HCT116 (cell line): ENCODE measurements around the gene IFNLR1. TPM values are rescaled to one million over a fixed set of nuclear protein-coding genes. Genes with fewer than 3 reads are reported as not detected.

ENCODE experiments used
- ATAC-seq: fragments of 200-7000 bp; cut with Tn5 transposase; 2 replicates; pipeline ENCODE4 v1.9.1; 2020; ENCODE audit warnings: mild to moderate bottlenecking, moderate library complexity
- BruUV-seq: library from RNA; stranded (reverse); fragments of 400-500 nt; replicated peaks from 2 replicates; lab custom pipeline; 2021; lab: Mats Ljungman, UMichigan
- CTCF ChIA-PET: fragments of 300-600 bp; sonication (Branson Sonifier 250); formaldehyde crosslinking; loops from one replicate; lab custom pipeline; 2021; ENCODE audit warnings: antibody characterized with exemption; lab: Charles Lee
- POLR2A ChIA-PET: fragments of 300-600, 350-600 bp; sonication (Branson Sonifier 250); formaldehyde crosslinking; loops from one replicate; lab custom pipeline; 2021; ENCODE audit warnings: antibody characterized with exemption; lab: Charles Lee
- RAD21 ChIA-PET, 2 experiments: fragments of 300-600 bp; sonication (Branson Sonifier 250); formaldehyde crosslinking; loops; one replicate each; lab custom pipeline; 2023; ENCODE audit warnings: low total read pairs in 2 of 2; ENCODE audit not compliant: uncharacterized antibody in 2 of 2, unreplicated experiment in 2 of 2, low non-redundant PET in 1 of 2; lab: Charles Lee
- DNase-seq: peaks from one replicate; pipeline ENCODE4 v3.0.0-alpha.2; 2010; ENCODE audit warnings: low read depth, low spot score
- H2AFZ ChIP-seq: fragments of 200-600 bp; shearing (Covaris generic), sonication (generic); 2 replicates; pipeline ENCODE4 v1.6.1; 2017; ENCODE audit warnings: low read depth, mixed run types, mixed read lengths, antibody characterized with exemption, low read length; ENCODE audit not compliant: poor library complexity, severe bottlenecking
- H3K27ac ChIP-seq: 2 replicates; pipeline ENCODE4 v1.5.1; 2012; ENCODE audit warnings: low read depth, low read length
- H3K27me3 ChIP-seq: fragments of 200-600 bp; sonication (generic); 2 replicates; pipeline ENCODE4 v1.6.1; 2016; ENCODE audit warnings: mixed run types, low read length, mixed read lengths; ENCODE audit not compliant: insufficient read depth
- H3K36me3 ChIP-seq, 2 experiments: fragments of 200-500 bp in 1 of 2; fragments of 200-600 bp in 1 of 2; sonication (Bioruptor generic) in 1 of 2; sonication (generic) in 1 of 2; 2 replicates each; pipeline versions ENCODE4 v1.5.1 to v1.6.1; 2014 to 2016; ENCODE audit warnings: low read length in 2 of 2, inconsistent platforms in 1 of 2, mixed read lengths in 1 of 2, mixed run types in 1 of 2; ENCODE audit not compliant: insufficient read depth in 2 of 2, control insufficient read depth in 1 of 2
- H3K4me1 ChIP-seq, 2 experiments: fragments of 200-600 bp in 1 of 2; sonication (generic) in 1 of 2; 2 replicates each; pipeline versions ENCODE4 v1.5.1 to v1.6.1; 2012 to 2017; ENCODE audit warnings: low read length in 2 of 2, inconsistent platforms in 1 of 2, mild to moderate bottlenecking in 1 of 2, mixed read lengths in 1 of 2, mixed run types in 1 of 2, moderate library complexity in 1 of 2; ENCODE audit not compliant: insufficient read depth in 2 of 2, control insufficient read depth in 1 of 2
- H3K4me2 ChIP-seq: fragments of 200-600 bp; sonication (generic); 2 replicates; pipeline ENCODE4 v1.6.1; 2017; ENCODE audit warnings: mixed run types, low read length, mixed read lengths
- H3K4me3 ChIP-seq, 2 experiments: fragments of 200-600 bp in 1 of 2; sonication (generic) in 1 of 2; replicated peaks in 1 of 2; 2 replicates each; pipeline ENCODE4 v1.5.1; 2011 to 2016; ENCODE audit warnings: low read length in 2 of 2, control low read depth in 1 of 2, low read depth in 1 of 2, mild to moderate bottlenecking in 1 of 2, mixed read lengths in 1 of 2, mixed run types in 1 of 2
- H3K79me2 ChIP-seq: fragments of 200-600 bp; sonication (generic); 2 replicates; pipeline ENCODE4 v1.6.1; 2017; ENCODE audit warnings: mild to moderate bottlenecking, mixed run types, low read length, moderate library complexity, mixed read lengths; ENCODE audit not compliant: insufficient read depth
- H3K9ac ChIP-seq: fragments of 200-600 bp; sonication (generic); 2 replicates; pipeline ENCODE4 v1.6.1; 2016; ENCODE audit warnings: low read length, mixed read lengths
- H3K9me2 ChIP-seq: fragments of 200-600 bp; sonication (generic), shearing (Covaris generic); 2 replicates; pipeline ENCODE4 v1.6.1; 2017; ENCODE audit warnings: mixed run types, mild to moderate bottlenecking, moderate library complexity; ENCODE audit not compliant: insufficient read depth
- H3K9me3 ChIP-seq, 2 experiments: fragments of 200-500 bp in 1 of 2; fragments of 200-600 bp in 1 of 2; sonication (Bioruptor generic) in 1 of 2; sonication (generic) in 1 of 2; 2 replicates each; pipeline ENCODE4 v1.6.1; 2014 to 2017; ENCODE audit warnings: low read length in 2 of 2, mixed read lengths in 2 of 2, inconsistent platforms in 1 of 2, low read depth in 1 of 2, mild to moderate bottlenecking in 1 of 2, mixed run types in 1 of 2, moderate library complexity in 1 of 2; ENCODE audit not compliant: control insufficient read depth in 1 of 2, insufficient read depth in 1 of 2
- H4K20me1 ChIP-seq: fragments of 200-600 bp; sonication (generic), shearing (Covaris generic); 2 replicates; pipeline ENCODE4 v1.6.1; 2017; ENCODE audit warnings: mixed run types, mild to moderate bottlenecking, moderate library complexity; ENCODE audit not compliant: insufficient read depth
- CEBPB ChIP-seq: IDR thresholded peaks from 2 replicates; pipeline ENCODE4 v1.6.1; 2012; ENCODE audit warnings: low read depth
- ELF1 ChIP-seq: IDR thresholded peaks from 2 replicates; pipeline ENCODE4 v1.6.1; 2012; ENCODE audit warnings: low read depth, borderline replicate concordance
- EZH2 ChIP-seq: fragments of 200-600 bp; sonication (generic); IDR thresholded peaks from 2 replicates; pipeline ENCODE4 v1.6.1; 2017; ENCODE audit warnings: antibody characterized with exemption, mixed run types
- EZH2phosphoT487 ChIP-seq: fragments of 200-600 bp; IDR thresholded peaks from 2 replicates; pipeline ENCODE4 v1.6.1; 2018; ENCODE audit warnings: antibody characterized with exemption, borderline replicate concordance
- FOSL1 ChIP-seq: IDR thresholded peaks from 2 replicates; pipeline ENCODE4 v1.6.1; 2012; ENCODE audit warnings: low read depth
- JUND ChIP-seq: IDR thresholded peaks from 2 replicates; pipeline ENCODE4 v1.6.1; 2012
- POLR2A ChIP-seq: IDR thresholded peaks from 2 replicates; pipeline ENCODE4 v1.7.0; 2011; ENCODE audit warnings: borderline replicate concordance; ENCODE audit not compliant: insufficient read depth, insufficient read length; ENCODE audit errors: extremely low read depth
- POLR2AphosphoS5 ChIP-seq: IDR thresholded peaks from 2 replicates; pipeline ENCODE4 v1.6.1; 2011; ENCODE audit warnings: mild to moderate bottlenecking, low read depth, low read length, moderate library complexity
- SP1 ChIP-seq: IDR thresholded peaks from 2 replicates; pipeline ENCODE4 v1.6.1; 2012; ENCODE audit warnings: low read depth
- SRF ChIP-seq: IDR thresholded peaks from 2 replicates; pipeline ENCODE4 v1.6.1; 2012; ENCODE audit warnings: low read depth
- TCF7L2 ChIP-seq: IDR thresholded peaks from 2 replicates; pipeline ENCODE4 v1.7.0; 2011; ENCODE audit warnings: borderline replicate concordance, inconsistent platforms; ENCODE audit not compliant: insufficient read depth, insufficient read length; ENCODE audit errors: extremely low read depth
- YY1 ChIP-seq: IDR thresholded peaks from 2 replicates; pipeline ENCODE4 v1.6.1; 2011; ENCODE audit warnings: low read length, low read depth, moderate library complexity, mild to moderate bottlenecking; ENCODE audit not compliant: insufficient replicate concordance; ENCODE audit errors: extremely low read depth
- ZFX ChIP-seq: fragments of 450-650 bp; IDR thresholded peaks from 2 replicates; pipeline ENCODE4 v1.6.1; 2017
- ZNF274 ChIP-seq: fragments of 200-500 bp; sonication (Bioruptor generic); IDR thresholded peaks from 2 replicates; pipeline ENCODE4 v1.6.1; 2014; ENCODE audit warnings: mild to moderate bottlenecking, low read depth, low read length, inconsistent platforms
- intact Hi-C: fragments of 100-400 bp; cut with micrococcal nuclease; formaldehyde crosslinking; loops from 2 replicates; pipeline ENCODE4 v1.10.0; 2022
- total RNA-seq: library from RNA; stranded (reverse); gene quantifications from one replicate; pipeline ENCODE4 v1.2.1, GENCODE V29; 2021; ENCODE audit not compliant: unreplicated experiment
- TF ChIP-seq, protein P1 (sequence below): IDR thresholded peaks from 2 replicates; pipeline ENCODE4 v1.6.1; 2012
- TF ChIP-seq, protein P2 (sequence below): IDR thresholded peaks from 2 replicates; pipeline ENCODE4 v1.6.1; 2011; ENCODE audit warnings: mild to moderate bottlenecking, low read length, moderate library complexity; ENCODE audit not compliant: insufficient replicate concordance; ENCODE audit errors: extremely low read depth
- TF ChIP-seq, protein P3 (sequence below), 3 experiments: fragments of 200-600 bp in 1 of 3; sonication (generic) in 1 of 3; IDR thresholded peaks in 2 of 3; conservative IDR thresholded peaks in 1 of 3; 2 replicates each; pipeline ENCODE4 v1.5.1; 2012 to 2017; ENCODE audit warnings: low read depth in 2 of 3, low read length in 2 of 3, antibody characterized with exemption in 1 of 3, borderline replicate concordance in 1 of 3, control low read depth in 1 of 3, mild to moderate bottlenecking in 1 of 3, mixed read lengths in 1 of 3, mixed run types in 1 of 3, moderate library complexity in 1 of 3; ENCODE audit not compliant: insufficient read depth in 1 of 3
- TF ChIP-seq, protein P4 (sequence below): IDR thresholded peaks from 2 replicates; pipeline ENCODE4 v1.6.1; 2012
- TF ChIP-seq, protein P5 (sequence below): IDR thresholded peaks from 2 replicates; pipeline ENCODE4 v1.6.1; 2012; ENCODE audit warnings: low read depth

The IFNLR1 gene
- total RNA-seq, 1 experiment from 2014 or later = 7.6 TPM

DNA sequence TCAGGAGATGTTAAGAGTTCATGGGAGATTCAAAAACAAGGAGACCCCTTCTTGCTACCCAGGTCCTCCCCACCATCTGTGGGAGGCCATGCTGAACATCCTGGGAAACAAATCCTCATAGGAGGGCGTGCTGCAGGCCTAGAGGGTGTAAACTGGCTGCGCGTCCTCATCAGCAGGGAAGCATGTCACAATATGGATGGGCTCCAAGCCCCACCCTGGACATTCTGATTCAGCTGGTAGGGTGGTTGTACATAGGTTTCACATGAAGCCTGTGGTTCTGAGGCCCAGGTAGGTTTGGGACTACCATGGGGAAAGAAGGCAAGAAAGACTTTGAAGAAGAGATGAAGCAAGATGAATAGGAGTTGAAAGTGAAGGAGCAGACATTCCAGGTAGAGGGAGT lies 44.6 kb upstream of the IFNLR1 start:
- no peak for TF ChIP-seq YY1
- no peak for TF ChIP-seq ZFX
- no peak for TF ChIP-seq EZH2phosphoT487
- TF ChIP-seq SP1 = no peak
- TF ChIP-seq, protein P1, sequence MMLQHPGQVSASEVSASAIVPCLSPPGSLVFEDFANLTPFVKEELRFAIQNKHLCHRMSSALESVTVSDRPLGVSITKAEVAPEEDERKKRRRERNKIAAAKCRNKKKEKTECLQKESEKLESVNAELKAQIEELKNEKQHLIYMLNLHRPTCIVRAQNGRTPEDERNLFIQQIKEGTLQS = no peak
- TF ChIP-seq TCF7L2 = no peak
- no peak for TF ChIP-seq JUND
- TF ChIP-seq POLR2A = no peak
- TF ChIP-seq, protein P2, sequence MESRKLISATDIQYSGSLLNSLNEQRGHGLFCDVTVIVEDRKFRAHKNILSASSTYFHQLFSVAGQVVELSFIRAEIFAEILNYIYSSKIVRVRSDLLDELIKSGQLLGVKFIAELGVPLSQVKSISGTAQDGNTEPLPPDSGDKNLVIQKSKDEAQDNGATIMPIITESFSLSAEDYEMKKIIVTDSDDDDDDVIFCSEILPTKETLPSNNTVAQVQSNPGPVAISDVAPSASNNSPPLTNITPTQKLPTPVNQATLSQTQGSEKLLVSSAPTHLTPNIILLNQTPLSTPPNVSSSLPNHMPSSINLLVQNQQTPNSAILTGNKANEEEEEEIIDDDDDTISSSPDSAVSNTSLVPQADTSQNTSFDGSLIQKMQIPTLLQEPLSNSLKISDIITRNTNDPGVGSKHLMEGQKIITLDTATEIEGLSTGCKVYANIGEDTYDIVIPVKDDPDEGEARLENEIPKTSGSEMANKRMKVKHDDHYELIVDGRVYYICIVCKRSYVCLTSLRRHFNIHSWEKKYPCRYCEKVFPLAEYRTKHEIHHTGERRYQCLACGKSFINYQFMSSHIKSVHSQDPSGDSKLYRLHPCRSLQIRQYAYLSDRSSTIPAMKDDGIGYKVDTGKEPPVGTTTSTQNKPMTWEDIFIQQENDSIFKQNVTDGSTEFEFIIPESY = no peak
- TF ChIP-seq POLR2AphosphoS5 = no peak
- no peak for TF ChIP-seq CEBPB
- TF ChIP-seq, protein P3, sequence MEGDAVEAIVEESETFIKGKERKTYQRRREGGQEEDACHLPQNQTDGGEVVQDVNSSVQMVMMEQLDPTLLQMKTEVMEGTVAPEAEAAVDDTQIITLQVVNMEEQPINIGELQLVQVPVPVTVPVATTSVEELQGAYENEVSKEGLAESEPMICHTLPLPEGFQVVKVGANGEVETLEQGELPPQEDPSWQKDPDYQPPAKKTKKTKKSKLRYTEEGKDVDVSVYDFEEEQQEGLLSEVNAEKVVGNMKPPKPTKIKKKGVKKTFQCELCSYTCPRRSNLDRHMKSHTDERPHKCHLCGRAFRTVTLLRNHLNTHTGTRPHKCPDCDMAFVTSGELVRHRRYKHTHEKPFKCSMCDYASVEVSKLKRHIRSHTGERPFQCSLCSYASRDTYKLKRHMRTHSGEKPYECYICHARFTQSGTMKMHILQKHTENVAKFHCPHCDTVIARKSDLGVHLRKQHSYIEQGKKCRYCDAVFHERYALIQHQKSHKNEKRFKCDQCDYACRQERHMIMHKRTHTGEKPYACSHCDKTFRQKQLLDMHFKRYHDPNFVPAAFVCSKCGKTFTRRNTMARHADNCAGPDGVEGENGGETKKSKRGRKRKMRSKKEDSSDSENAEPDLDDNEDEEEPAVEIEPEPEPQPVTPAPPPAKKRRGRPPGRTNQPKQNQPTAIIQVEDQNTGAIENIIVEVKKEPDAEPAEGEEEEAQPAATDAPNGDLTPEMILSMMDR (IDR thresholded peaks at IDR 0.05 in 2 of 3, conservative IDR thresholded peaks at IDR 0.05 in 1 of 3; ENCODE audit: borderline replicate concordance in 1 of 3, insufficient read depth in 1 of 3, low read depth in 2 of 3, low read length in 2 of 3) = no peak
- TF ChIP-seq, protein P4, sequence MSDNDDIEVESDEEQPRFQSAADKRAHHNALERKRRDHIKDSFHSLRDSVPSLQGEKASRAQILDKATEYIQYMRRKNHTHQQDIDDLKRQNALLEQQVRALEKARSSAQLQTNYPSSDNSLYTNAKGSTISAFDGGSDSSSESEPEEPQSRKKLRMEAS = no peak
- TF ChIP-seq, protein P5, sequence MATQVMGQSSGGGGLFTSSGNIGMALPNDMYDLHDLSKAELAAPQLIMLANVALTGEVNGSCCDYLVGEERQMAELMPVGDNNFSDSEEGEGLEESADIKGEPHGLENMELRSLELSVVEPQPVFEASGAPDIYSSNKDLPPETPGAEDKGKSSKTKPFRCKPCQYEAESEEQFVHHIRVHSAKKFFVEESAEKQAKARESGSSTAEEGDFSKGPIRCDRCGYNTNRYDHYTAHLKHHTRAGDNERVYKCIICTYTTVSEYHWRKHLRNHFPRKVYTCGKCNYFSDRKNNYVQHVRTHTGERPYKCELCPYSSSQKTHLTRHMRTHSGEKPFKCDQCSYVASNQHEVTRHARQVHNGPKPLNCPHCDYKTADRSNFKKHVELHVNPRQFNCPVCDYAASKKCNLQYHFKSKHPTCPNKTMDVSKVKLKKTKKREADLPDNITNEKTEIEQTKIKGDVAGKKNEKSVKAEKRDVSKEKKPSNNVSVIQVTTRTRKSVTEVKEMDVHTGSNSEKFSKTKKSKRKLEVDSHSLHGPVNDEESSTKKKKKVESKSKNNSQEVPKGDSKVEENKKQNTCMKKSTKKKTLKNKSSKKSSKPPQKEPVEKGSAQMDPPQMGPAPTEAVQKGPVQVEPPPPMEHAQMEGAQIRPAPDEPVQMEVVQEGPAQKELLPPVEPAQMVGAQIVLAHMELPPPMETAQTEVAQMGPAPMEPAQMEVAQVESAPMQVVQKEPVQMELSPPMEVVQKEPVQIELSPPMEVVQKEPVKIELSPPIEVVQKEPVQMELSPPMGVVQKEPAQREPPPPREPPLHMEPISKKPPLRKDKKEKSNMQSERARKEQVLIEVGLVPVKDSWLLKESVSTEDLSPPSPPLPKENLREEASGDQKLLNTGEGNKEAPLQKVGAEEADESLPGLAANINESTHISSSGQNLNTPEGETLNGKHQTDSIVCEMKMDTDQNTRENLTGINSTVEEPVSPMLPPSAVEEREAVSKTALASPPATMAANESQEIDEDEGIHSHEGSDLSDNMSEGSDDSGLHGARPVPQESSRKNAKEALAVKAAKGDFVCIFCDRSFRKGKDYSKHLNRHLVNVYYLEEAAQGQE = no peak
- TF ChIP-seq ZNF274 = no peak
- no peak for TF ChIP-seq EZH2
- no peak for TF ChIP-seq ELF1
- TF ChIP-seq SRF = no peak
- no peak for TF ChIP-seq FOSL1
- TF ChIP-seq, all 23 proteins: peak for 0
- ATAC-seq = no peak
- no peaks in the 10 kb centered on the region for H3K9me2 ChIP-seq
- ChIA-PET CTCF (no interaction called here), POLR2A (no interaction called here), RAD21 (no interaction called here)
- no peaks in the 10 kb centered on the region for H3K27me3 ChIP-seq
- no peaks in the 10 kb centered on the region for H3K9me3 ChIP-seq
- H3K4me1 ChIP-seq = peaks cover 8 to 13% of the 10 kb centered on the region in 2 experiments
- intact Hi-C loops = no loop called here
- H3K36me3 ChIP-seq = no peaks in the 10 kb centered on the region
- H3K4me3 ChIP-seq = no peak overlapping the region
- no peaks in the 10 kb centered on the region for H3K79me2 ChIP-seq
- H3K4me2 ChIP-seq = no peak overlapping the region
- no peaks in the 10 kb centered on the region for H4K20me1 ChIP-seq
- no peak overlapping the region for H2AFZ ChIP-seq
- H3K27ac ChIP-seq = no peak overlapping the region
- BruUV-seq = no TSS peak
- H3K9ac ChIP-seq = no peak overlapping the region
- DNase-seq = no peak
